Measurements from ENCODE around the gene FSTL5.

DNA sequence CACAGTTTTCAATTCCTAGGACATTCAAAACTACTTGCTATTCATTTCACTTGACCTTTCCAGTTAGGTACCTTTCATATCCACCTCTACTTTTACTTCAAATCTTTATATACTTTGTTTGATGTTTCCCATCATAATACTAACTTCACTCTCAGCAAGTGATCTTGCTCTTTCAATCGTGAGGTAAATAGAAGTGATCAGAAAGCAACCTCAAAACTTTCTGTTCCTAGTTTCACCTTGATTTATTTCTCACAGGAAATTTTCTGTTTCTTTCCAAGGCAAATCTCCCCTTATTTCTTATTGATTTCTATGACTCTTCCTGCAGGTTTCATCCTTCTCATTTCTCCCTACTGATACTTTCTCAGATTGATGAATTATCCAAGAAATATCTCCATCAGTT is 623.5 kb downstream of the FSTL5 start:
- no peak for TF ChIP-seq EZH2 (IDR thresholded peaks at IDR 0.05; ENCODE audit: low read depth, unreplicated experiment)
- TF ChIP-seq, protein P1, sequence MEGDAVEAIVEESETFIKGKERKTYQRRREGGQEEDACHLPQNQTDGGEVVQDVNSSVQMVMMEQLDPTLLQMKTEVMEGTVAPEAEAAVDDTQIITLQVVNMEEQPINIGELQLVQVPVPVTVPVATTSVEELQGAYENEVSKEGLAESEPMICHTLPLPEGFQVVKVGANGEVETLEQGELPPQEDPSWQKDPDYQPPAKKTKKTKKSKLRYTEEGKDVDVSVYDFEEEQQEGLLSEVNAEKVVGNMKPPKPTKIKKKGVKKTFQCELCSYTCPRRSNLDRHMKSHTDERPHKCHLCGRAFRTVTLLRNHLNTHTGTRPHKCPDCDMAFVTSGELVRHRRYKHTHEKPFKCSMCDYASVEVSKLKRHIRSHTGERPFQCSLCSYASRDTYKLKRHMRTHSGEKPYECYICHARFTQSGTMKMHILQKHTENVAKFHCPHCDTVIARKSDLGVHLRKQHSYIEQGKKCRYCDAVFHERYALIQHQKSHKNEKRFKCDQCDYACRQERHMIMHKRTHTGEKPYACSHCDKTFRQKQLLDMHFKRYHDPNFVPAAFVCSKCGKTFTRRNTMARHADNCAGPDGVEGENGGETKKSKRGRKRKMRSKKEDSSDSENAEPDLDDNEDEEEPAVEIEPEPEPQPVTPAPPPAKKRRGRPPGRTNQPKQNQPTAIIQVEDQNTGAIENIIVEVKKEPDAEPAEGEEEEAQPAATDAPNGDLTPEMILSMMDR (conservative IDR thresholded peaks at IDR 0.05; ENCODE audit: low read depth in 2 of 2), result no peak
- no peak for TF ChIP-seq POLR2AphosphoS5 (IDR thresholded peaks at IDR 0.05; ENCODE audit: low read depth)
- TF ChIP-seq CREB1 (CRISPR knock-in tag; IDR thresholded peaks at IDR 0.05; ENCODE audit: low read depth), result no peak
- TF ChIP-seq, protein P2, sequence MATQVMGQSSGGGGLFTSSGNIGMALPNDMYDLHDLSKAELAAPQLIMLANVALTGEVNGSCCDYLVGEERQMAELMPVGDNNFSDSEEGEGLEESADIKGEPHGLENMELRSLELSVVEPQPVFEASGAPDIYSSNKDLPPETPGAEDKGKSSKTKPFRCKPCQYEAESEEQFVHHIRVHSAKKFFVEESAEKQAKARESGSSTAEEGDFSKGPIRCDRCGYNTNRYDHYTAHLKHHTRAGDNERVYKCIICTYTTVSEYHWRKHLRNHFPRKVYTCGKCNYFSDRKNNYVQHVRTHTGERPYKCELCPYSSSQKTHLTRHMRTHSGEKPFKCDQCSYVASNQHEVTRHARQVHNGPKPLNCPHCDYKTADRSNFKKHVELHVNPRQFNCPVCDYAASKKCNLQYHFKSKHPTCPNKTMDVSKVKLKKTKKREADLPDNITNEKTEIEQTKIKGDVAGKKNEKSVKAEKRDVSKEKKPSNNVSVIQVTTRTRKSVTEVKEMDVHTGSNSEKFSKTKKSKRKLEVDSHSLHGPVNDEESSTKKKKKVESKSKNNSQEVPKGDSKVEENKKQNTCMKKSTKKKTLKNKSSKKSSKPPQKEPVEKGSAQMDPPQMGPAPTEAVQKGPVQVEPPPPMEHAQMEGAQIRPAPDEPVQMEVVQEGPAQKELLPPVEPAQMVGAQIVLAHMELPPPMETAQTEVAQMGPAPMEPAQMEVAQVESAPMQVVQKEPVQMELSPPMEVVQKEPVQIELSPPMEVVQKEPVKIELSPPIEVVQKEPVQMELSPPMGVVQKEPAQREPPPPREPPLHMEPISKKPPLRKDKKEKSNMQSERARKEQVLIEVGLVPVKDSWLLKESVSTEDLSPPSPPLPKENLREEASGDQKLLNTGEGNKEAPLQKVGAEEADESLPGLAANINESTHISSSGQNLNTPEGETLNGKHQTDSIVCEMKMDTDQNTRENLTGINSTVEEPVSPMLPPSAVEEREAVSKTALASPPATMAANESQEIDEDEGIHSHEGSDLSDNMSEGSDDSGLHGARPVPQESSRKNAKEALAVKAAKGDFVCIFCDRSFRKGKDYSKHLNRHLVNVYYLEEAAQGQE (IDR thresholded peaks at IDR 0.05; ENCODE audit: unreplicated experiment), result no peak
- no peak for TF ChIP-seq EZH2phosphoT487 (IDR thresholded peaks at IDR 0.05; ENCODE audit: unreplicated experiment)
- no peak for TF ChIP-seq JUNB (IDR thresholded peaks at IDR 0.05; ENCODE audit: unreplicated experiment)
- TF ChIP-seq NANOG (IDR thresholded peaks at IDR 0.05; ENCODE audit: borderline replicate concordance), result no peak
